ENCODE data around the gene FBXW7.

DNA sequence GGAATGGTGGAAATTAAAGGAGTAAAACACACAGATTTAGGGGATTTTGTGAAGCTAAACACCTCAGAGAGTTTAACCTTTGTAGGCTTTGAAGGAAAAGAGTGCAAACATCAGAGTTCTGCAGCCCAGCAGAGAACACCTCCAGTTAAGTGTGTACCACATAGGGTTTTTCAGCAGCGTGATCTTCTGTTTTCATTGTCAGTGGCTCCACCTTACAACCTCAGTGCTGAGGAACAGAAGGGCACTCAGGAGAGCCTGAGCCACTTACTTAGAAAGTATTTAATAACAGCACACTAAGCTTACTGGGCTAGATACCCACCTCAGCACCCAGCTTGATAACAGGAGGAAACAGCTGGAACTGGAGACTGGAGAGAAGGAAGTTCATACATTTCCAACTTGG is 2.0 kb upstream of the FBXW7 start:
- TF ChIP-seq, protein P1, sequence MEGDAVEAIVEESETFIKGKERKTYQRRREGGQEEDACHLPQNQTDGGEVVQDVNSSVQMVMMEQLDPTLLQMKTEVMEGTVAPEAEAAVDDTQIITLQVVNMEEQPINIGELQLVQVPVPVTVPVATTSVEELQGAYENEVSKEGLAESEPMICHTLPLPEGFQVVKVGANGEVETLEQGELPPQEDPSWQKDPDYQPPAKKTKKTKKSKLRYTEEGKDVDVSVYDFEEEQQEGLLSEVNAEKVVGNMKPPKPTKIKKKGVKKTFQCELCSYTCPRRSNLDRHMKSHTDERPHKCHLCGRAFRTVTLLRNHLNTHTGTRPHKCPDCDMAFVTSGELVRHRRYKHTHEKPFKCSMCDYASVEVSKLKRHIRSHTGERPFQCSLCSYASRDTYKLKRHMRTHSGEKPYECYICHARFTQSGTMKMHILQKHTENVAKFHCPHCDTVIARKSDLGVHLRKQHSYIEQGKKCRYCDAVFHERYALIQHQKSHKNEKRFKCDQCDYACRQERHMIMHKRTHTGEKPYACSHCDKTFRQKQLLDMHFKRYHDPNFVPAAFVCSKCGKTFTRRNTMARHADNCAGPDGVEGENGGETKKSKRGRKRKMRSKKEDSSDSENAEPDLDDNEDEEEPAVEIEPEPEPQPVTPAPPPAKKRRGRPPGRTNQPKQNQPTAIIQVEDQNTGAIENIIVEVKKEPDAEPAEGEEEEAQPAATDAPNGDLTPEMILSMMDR (IDR thresholded peaks at IDR 0.05; ENCODE audit: poor library complexity), result no peak
- no peak for TF ChIP-seq EZH2phosphoT487 (IDR thresholded peaks at IDR 0.05; ENCODE audit: low read depth, severe bottlenecking, unreplicated experiment)
- no peak for TF ChIP-seq EZH2 (IDR thresholded peaks at IDR 0.05; ENCODE audit: borderline replicate concordance)

All from hepatocyte (in vitro differentiated cells).